Measurements from ENCODE around the gene MATK.

DNA sequence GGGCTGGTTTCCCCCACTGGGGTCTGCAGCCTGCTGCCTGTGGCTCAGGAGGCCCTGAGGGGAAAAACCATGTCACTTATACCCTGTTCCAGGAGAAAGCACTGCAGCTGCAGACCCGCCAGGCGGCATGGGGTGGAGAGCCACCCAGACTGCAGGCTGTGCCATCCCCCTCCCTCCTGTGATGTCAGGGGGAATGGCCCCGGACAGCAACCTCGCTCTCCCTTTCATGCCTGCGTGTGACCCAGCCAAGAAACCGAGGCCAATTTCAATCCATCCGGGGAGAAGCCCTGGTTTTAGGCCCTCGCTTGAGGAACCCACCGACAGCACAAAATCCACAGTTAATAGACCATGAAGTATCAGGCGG is 37.2 kb upstream of the MATK start:
- TF ChIP-seq NFIC (IDR thresholded peaks at IDR 0.05) (no peak), RAD21 (IDR thresholded peaks at IDR 0.05; ENCODE audit: low read depth) (no peak)
